Stimulated activated CD8-positive, alpha-beta memory T cell treated with anti-CD3 and anti-CD28 coated beads, Interleukin-12 subunit alpha, Interleukin-12 subunit beta, amount 100 ng/mL, for 24 hours (primary cell): ENCODE measurements around the gene DEFB131A.
A peak's percentile ranks its signal among the peaks of the same experiment; 100 is the strongest.
"Not testable (repeated sequence)": the region's sequence is repeated elsewhere in the genome, so short reads cannot be mapped to it uniquely, and the experiment has no call there.

Experiments
- DNase-seq: peaks from one replicate; pipeline ENCODE4 v3.0.0-alpha.2; 2020; ENCODE audit errors: extremely low read depth

The DEFB131A gene

DNA sequence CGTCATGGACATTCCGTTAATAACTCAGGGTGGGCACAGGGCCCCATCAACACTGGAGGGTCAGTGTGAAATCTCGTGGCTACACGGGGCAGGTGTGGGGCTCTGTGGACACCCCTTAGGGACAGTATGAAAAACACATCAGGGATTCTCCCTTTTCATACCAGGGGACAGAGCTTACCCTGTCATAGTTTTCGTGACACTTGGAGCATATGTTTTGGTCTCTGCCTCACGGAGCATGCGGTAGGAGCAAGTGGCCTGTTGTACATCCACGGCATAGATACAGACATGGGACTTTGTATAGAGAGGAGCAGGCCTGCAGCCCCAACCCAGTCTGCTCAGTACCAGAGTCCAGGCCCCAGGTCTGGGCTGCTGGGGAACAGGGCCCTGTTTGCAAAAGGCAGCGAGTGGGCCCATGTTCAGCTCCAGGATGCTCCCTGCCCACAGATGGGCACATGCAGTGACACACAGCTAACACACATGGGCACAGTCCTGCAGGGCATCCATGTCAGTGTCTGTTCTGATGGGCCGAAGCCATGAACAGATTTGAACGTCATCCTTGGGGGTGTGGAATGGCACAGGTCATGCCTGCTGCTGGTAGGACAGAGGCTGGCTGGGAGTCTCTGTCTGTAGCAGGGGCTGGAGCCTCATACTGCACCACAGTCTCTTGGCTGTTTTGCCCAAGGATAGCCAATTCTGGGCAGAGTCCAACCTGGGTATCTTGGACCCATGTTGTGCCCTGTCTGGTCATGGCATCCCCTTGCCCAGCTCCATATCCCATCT, 50.2 kb downstream of the DEFB131A start:
- not testable (repeated sequence) for DNase-seq

DNA sequence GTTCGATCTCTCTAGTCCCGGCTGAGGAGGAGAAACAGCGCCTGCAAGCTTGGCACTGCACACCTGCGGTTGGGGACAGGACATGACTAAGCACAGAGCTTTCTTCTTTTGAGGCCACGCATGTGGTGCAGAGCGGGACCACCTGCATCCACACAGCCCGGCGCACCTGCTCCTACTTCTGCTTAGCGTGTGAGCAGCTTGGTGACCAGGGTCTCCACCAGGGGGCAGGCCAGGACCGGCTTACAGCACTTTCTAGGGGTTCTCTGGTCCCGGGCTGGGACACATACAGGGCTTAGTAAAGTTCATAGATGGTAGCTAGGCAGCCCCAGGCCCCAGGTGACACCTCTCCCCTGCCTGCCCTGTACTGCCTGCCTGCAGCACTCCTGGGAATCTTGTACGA, 51.2 kb downstream of the DEFB131A start:
- peak; percentile 25 for DNase-seq

DNA sequence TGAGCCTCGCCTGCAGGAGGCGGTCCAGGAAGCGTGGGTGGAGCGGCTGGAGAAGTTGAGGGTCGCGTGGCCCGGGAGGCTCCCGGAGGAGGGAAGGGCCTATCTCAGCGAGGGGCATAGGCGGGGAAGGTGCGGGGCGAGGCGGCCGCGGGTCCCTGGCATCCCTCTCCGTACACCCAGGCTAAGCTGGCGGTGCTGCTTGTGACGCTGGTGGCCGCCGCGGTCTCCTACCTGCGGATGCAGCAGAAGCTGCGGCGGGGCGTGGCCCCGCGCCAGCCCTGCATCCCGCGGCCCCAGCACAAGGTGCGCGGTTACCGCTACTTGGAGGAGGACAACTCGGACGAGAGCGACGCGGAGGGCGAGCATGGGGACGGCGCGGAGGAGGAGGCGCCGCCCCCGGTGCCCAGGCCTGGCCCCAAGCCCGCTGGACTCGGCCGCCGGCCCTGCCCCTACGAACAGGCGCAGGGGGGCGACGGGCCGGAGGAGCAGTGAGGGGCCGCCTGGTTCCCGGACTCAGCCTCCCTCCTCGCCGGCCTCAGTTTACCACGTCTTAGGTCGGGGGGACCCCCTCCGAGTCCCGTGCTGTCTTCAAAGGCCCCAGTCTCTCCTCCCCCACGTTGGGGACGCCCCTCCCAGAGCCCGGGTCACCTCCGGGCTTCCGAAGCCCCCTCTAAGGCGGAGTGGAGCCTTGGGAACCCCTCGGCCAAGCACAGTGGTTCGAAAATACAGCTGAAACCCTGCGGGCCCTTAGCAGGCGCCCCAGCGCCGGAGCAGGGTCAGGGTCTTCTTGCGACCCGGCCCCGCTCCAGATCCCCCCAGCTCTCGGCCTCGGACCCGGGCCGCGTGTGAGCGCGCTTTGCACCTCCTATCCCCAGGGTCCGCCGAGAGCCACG, 53.6 kb downstream of the DEFB131A start:
- not testable (repeated sequence) for DNase-seq

DNA sequence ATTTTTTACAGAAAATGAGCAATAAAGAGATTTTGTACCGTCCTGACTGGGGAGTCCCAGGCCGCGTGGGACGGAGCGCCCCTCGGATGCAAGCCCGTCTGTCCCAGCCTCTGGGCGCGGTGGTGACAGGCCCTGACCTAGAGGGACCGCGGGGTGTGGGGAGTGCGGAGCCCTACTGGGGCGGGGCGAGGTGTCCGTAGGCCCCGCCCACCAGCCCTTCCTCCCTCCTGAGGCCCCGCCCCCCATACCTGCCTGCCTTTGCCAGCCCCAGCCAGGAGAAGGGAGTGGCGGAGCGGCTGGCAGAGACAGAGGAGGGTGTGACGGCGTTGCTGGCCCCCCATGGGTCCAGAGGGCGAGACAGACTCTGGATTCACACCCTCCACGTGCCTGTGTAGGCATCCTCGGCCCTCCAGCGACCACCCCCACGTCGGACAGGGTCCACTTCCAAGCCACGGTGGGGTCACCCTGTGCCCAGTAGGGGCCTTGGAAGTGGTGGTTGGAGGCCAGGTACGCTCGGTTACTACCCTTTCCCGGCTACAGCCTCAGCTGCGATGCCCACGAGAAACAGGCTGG, 54.3 kb downstream of the DEFB131A start:
- DNase-seq: not testable (repeated sequence)

DNA sequence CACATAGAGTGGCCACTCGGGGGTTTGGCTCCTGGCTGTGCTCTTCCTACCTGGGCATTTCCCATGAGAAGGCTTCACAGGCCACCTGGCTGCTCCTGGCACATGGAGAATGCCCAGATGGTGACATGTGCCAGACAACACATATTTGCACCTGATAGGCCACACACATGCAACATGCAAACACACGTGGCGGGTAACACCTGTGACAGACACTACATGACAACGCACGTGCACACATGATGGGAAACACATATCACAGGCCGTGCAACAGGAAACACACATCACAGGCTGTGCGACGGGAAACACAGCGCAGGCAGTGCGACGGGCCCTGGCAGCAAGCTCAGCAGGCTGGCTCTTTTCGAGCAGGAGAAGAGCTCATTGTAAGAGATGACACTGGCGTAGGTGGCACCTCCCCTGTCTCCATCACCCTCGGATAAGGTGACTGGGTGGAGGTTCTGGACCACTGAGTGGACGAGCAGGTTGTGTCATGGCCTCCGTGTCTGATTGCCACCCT, 55.8 kb downstream of the DEFB131A start:
- not testable (repeated sequence) for DNase-seq
